Measurements from ENCODE around the gene MZT2B.
"Not testable (repeated sequence)": the region's sequence is repeated elsewhere in the genome, so short reads cannot be mapped to it uniquely, and the experiment has no call there.

GRCh38 chr2:130138841-130139251 is 43.2 kb upstream of the MZT2B start:
- TF ChIP-seq, protein P1, sequence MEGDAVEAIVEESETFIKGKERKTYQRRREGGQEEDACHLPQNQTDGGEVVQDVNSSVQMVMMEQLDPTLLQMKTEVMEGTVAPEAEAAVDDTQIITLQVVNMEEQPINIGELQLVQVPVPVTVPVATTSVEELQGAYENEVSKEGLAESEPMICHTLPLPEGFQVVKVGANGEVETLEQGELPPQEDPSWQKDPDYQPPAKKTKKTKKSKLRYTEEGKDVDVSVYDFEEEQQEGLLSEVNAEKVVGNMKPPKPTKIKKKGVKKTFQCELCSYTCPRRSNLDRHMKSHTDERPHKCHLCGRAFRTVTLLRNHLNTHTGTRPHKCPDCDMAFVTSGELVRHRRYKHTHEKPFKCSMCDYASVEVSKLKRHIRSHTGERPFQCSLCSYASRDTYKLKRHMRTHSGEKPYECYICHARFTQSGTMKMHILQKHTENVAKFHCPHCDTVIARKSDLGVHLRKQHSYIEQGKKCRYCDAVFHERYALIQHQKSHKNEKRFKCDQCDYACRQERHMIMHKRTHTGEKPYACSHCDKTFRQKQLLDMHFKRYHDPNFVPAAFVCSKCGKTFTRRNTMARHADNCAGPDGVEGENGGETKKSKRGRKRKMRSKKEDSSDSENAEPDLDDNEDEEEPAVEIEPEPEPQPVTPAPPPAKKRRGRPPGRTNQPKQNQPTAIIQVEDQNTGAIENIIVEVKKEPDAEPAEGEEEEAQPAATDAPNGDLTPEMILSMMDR (IDR thresholded peaks at IDR 0.05): not testable (repeated sequence)
- not testable (repeated sequence) for TF ChIP-seq POLR2A (IDR thresholded peaks at IDR 0.05)

Data from esophagus squamous epithelium (tissue), 4 donors.